GM21529 (cell line): ENCODE data around the gene CTNNA3.

Experiments used
- ATAC-seq: cut with Tn5 transposase; IDR thresholded peaks from one replicate; pipeline ENCODE4 v1.9.1; 2021; ENCODE audit not compliant: unreplicated experiment

The CTNNA3 gene

GRCh38 chr10:66714741-66715140, 981.3 kb downstream of the CTNNA3 start:
- no peak for ATAC-seq

DNA sequence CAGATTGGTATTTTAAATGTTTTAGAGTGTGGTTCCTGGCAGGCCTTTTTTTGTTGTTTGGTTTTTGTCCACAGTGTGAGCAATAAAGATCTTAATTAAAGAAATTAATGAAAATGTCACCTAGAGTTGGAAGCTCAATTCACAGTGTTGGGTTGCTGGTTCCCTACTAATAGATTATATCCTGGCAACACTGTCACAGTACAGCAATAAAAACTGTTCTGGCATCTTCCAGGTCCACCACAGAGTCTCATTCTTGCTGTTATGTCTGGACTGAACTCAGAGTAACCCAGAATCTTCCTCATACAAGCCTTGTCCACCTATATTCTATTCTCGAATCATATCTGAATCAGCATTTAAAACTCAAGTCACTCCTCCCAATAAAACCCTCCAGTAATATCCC, 982.6 kb downstream of the CTNNA3 start:
- ATAC-seq: no peak

- no peak for ATAC-seq
These were observed 997.9 kb downstream of the CTNNA3 start for GRCh38 chr10:66698069-66698468.

DNA sequence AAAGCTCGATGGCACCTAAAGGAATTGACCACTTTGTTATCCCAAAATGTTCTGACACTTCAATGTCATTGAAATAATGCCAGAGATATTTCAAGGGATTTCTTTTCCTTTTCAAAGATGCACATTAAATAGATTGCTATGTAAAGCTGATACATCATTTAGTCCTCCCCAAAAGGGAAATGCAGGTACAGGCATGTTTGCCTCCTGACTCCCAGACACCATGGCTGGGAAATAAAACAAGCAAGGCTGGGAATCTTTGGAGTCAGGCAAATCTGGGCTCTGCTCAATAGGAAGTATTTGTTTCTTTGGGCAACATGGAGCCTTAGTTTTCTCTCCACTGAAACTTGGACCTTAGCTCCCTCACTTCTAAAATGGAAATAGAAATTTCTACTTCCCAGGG, 1000.9 kb downstream of the CTNNA3 start:
- ATAC-seq: no peak

- no peak for ATAC-seq
These were observed 1011.4 kb downstream of the CTNNA3 start for GRCh38 chr10:66684581-66684980.

GRCh38 chr10:66680886-66681285, 1015.1 kb downstream of the CTNNA3 start:
- no peak for ATAC-seq

- ATAC-seq: no peak
These were observed 1017.5 kb downstream of the CTNNA3 start for GRCh38 chr10:66678521-66678920.

DNA sequence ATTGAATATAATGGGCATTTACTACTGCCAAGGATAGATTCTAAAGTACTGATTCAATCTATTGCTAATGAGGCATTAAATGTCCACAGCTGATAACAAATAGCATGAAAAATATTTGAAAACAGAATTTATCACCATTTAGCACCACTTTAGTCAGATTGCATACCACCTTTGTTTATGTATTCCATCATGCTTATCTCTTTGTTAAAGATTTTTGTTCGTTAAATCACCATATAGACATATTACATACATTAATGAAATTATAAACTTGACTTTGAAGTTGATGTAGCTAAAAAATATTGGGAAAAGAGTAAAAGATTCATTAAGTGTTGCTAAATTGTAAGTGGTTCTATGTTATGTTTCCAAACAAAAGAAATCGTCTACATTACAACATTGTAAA, 1022.9 kb downstream of the CTNNA3 start:
- no peak for ATAC-seq

GRCh38 chr10:66671562-66671961, 1024.4 kb downstream of the CTNNA3 start:
- ATAC-seq: no peak

DNA sequence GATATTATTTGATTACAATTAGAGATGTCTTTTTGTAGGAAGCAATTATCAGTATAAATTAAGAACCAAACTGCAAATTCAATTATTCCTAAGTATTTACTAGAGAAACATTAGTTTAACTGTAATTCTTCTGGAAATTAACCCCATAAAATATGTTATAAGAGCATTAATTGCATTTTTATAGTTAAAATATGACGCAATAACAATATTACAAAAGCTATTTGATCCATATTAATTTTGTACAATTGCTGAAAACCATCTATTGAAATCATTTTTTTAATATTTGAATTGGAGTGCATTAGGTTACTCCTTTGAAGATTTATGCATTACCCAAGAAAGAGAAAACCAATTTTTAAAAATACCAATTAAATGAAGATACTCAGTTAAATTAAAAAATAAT, 1024.9 kb downstream of the CTNNA3 start:
- no peak for ATAC-seq

GRCh38 chr10:66656499-66656898, 1039.5 kb downstream of the CTNNA3 start:
- ATAC-seq: no peak

DNA sequence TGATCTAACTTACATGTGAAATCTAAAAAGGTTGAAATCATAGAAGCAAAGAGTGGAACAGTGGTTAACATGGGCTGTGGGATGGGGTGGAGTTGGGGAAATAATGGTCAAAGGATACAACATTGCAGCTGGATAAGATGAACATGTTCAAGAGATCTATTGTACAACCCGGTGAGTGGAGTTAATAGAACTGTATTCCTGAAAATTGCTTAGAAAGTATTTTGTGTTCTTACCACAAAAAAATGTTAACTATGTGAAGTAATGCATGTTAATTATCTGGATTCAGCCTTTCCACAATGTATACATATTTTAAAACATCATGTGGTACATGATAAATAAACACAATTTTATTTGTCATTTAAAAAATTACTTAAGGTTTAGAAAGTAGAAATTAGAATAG, 1041.1 kb downstream of the CTNNA3 start:
- no peak for ATAC-seq

- no peak for ATAC-seq
These were observed 1044.5 kb downstream of the CTNNA3 start for GRCh38 chr10:66651308-66652082.

- ATAC-seq: no peak
These were observed 1046.4 kb downstream of the CTNNA3 start for GRCh38 chr10:66649626-66650025.

DNA sequence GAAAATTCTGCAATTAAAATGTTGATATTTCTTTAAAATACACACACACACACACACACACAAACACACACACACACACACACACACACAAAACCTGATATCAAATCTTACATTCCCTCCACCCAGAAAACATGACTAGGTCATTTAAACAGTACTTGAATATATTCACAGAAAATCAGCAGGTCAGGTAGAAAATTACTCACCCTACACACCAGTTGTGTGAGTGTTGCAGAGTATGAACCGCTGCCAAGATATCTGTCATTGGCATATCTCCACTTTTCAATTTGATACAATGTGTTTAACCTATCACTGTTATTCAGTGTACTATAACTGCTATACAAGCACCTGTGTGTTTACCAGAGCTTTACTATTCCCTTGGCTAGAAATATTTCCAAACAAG, 1053.8 kb downstream of the CTNNA3 start:
- ATAC-seq: no peak

DNA sequence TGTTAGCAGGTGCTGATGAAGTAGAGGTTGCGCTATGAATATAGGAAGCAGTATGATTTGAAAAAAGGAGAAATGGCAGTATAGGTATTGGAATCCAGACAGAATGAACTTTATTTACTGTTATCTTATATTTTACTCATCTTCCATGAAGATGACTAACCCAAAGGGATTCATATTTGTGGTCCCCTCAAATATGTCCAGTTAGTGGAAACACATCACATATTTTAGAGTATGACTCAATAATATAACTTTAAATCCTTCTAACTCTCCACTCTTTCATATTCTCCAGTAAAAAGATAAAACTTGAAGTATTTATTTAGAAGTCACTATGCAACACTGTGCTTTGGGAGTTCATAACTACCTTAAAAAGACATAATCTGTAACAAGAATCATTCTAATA, 1056.6 kb downstream of the CTNNA3 start:
- ATAC-seq: no peak

GRCh38 chr10:66637273-66638036, 1058.5 kb downstream of the CTNNA3 start:
- no peak for ATAC-seq

DNA sequence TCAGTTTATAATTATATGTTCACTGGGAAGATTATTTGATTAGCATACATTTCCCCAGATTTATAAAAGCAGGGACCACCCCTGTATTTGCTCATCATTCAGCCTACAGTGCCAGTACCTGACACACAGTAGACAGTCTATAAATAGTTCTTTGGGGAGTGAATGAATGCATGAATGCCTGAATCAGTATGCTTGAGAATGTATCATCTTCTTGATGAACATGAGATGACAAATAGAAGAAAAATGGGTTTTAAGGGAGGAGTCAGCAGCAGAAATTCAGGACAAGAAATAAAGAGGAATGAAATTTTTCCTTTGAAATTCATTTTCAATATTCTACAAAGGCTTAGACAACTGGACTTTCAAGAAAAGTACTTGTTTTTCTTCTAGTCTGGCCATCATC, 1066.0 kb downstream of the CTNNA3 start:
- no peak for ATAC-seq

DNA sequence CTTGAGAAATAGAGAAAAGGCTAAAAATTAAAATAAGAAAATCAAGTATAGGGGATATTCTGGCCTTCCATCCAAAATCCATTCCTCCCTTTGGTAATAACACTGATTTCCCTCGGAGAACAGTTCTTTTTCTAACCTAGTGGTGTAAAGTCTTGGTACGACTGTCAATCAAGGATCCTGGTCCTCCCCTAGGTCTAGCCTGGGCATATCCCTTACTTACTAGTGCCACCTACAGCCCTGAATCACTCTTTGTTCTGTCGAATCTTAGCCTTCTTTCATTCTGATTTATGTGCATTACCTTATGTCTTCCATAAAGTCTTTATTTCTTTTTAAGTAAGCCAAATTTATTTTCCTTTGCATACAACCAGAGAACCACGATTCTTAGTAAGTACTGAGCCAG, 1068.8 kb downstream of the CTNNA3 start:
- ATAC-seq: no peak

- no peak for ATAC-seq
These were observed 1070.0 kb downstream of the CTNNA3 start for GRCh38 chr10:66625709-66626590.

DNA sequence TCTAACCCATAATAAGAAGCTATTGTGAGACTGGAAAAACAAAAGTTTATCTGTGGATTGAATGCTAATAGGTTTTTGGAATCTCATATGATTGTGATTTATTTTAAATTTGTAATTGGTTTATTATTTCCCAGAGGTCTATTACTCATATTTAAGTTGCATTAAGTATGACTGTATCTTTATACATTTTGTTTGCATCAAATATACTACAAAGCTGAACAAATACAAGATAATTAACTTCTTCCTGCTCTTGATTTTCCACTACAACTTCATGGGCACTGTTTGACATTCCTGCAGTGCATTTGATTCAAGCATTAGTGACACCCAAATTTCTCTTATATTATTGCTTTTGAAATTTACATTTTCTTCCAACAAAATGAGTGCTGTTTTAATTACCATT, 1073.9 kb downstream of the CTNNA3 start:
- no peak for ATAC-seq

GRCh38 chr10:66604195-66604594, 1091.8 kb downstream of the CTNNA3 start:
- no peak for ATAC-seq
